GM18526 (cell line): ENCODE measurements around the gene MICALL2.

Source experiments
- POLR2A ChIP-seq: IDR thresholded peaks from 3 replicates; pipeline ENCODE4 v1.6.1; 2011; ENCODE audit not compliant: insufficient read length; ENCODE audit errors: extremely low read depth

Gene MICALL2

DNA sequence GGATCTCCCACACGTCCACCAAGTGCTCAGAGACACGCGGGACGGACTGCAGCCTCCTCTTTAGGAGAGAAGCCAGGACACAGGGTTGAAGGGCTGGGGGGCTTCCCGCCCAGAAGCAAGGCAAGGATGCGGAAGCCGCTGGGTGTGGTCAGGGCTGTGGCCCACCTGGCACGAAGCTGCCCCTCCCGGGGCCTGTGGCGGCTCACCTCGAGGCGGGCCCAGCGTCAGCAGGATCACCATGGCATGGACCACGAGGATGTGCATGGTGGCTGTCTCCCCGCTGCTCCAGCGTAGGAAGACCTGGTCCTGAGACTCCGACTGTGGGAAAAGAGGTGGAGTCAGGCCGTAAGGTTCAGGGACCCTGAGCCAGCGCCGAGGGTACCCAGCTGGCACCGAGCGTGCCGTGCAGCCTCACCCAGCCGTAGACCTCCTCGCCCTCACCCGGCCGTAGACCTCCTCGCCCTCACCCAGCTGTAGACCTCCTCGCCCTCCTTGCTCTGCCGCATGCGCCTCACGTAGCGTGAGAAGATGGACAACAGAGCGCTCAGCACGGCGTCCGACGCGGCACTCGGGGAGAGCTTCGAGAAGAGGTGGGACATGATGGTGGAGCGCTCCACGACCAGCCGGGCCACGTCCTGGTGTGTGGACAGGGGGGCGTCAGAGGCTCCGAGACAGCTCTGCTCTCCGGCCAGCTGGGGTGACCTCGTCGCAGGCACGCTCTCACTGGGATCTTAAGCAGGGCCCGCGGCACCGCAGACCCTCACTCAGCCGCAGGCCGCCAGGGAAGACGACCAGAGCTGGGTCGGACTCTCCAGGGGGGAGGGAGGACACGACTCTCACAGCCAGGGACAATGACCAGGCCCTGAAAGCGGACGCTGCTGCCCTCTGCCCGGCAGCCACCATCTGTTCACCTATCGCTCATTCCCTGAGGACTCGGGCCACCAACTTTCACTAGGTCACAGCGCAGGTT lies 24.6 kb upstream of the MICALL2 start:
- no peak for TF ChIP-seq POLR2A

DNA sequence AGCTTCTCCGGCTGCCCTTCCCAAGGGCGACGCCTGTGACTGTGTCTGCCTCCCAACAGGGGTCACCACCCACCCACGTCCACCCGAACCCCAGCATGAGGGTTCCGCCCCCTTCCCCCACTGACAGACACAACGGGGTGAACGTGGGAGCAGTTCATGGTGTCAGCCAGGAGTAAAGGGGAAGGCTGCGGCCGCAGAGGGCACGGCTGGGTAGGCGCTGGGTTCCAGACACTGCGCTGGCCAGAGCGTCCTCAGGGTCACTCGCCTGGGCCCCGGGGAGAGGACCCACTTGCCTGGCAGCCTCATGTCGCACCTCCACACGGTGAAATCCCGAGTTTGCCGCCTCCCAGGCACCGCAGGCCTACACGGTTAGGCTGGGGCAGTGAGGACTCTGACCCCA lies 23.8 kb upstream of the MICALL2 start:
- TF ChIP-seq POLR2A = no peak

DNA sequence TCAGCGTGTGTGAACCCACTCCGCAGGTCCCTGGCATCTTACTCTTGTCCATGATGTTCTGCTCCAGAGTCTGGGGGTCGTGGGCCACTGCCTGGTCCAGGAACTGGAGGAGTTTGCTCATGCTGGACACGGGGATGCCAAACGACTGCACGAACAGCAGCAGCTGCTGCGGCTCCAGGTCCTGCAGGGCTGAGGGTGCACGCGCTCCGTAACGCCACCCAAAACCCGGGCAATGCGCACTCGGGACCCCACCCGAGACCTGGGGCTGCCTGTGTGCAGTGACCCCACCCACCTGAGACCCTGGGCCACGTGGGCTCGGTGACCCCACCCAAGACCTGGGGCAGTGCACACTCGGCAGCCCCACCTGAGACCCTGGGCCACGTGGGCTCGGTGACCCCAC lies 22.0 kb upstream of the MICALL2 start:
- no peak for TF ChIP-seq POLR2A

DNA sequence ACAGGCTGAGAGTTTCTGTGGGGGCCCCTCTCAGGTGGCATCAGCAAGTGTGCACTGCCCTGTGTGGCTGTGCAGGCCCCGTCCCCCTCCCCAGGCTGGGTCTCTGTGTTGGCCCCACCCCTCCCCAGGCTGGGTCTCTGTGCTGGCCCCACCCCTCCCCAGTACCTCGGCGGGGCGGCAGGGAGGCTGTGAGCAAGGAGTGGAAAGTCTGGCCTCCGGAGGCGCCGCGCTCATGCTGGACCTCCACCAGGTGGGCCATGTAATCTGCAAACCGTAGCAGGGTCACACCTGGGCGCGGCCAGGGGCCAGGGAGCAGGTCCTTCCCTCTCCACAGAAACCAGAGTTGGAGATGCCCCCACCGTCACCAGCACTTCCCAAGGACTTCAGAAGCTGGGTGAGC lies 21.4 kb upstream of the MICALL2 start:
- no peak for TF ChIP-seq POLR2A

DNA sequence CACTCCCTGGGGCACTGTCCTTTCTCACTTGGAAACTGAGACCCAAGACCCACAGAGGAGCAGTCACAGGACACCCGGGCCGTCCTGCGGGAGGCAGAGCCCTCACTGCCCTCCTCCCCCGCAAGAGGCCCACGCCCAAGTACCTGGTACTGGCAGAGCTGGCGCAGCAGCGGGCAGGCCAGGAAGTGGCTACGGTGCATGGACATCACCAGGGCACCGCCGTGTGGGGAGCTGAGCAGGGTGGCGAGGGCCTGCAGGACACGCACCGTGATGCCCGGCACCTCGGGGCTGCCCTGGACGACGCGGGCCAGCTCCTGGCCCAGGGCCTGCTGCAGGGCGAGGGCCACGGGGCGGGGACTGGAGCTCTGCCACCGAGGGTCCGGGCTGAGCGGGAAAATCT lies 20.0 kb upstream of the MICALL2 start:
- TF ChIP-seq POLR2A = no peak

DNA sequence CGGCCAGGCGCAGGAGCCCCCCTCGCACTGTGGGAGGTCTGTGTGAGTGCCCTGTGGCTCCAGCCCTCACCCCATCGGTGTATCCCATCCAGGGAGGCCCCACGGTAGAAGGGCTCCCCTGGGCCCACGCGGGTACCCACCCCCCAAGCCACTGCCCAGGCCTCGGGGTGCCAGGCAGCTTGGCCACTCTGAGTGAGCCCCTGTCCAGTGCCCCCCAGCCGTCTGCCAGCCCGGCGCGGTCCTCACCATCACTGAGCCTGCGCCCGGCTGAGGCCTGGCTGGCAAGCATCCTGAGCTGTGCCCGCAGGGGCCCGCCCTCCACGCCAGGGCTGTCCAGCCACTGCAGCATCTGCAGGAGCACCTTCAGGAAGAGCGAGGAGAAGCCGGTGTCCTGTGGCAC lies 19.2 kb upstream of the MICALL2 start:
- TF ChIP-seq POLR2A = no peak

DNA sequence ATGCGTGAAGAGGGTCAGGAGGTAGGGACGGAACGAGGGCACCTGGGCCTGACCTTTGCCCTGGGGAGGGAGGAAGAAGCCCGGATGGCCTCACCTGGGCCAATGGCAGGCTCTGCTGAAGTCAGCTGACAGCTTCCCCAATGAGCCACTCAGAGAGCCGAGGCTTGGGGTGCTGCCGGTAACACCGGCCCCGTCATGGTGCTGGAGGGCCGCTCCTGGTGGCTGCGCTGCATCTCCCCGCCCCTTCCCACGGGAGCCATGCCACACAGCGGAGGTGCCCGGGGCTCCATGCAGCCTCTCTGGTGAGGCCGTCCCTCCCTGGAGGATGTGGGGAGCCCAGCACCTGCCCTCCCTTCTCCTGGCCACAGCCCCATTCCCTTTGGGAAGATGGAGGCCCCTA lies 17.6 kb upstream of the MICALL2 start:
- TF ChIP-seq POLR2A = no peak

DNA sequence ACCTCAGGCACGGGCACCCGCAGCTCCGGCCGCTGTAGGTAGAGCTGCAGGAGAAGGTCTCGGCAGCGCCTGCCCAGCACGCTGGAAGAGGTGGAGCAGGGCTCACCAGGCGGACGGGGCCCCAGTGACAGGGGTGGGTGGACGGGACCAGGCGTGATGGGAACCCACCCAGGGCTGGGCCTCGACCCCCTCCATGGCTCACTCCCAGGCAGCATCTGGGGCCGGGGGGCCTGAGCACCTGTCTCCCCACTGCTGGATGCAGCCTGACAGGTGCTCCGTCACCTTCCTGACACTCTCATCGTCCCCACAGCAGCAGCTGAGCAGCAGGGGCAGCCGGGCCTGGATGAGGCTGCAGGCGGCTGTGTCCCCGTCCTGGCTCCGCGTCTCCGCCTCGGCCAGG lies 16.7 kb upstream of the MICALL2 start:
- no peak for TF ChIP-seq POLR2A

DNA sequence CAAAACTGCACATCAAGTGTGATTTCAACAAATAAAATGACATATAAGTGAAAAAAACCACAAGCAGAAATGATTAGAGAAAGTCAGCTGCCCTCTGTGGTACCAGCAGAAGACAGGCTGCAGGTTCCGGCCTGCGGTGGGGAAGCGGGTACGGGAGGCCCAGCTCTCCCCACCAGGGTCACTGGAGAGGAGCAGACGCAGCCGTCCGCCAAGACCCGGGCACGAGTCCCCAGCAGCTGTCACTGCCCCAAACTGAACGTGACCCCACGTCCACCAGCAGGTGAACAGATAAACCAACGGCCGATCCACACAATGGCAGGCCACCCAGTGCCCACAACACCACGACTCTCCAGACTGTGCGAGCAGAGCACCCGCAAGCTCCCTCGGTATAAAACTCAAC lies 16.1 kb upstream of the MICALL2 start:
- no peak for TF ChIP-seq POLR2A

DNA sequence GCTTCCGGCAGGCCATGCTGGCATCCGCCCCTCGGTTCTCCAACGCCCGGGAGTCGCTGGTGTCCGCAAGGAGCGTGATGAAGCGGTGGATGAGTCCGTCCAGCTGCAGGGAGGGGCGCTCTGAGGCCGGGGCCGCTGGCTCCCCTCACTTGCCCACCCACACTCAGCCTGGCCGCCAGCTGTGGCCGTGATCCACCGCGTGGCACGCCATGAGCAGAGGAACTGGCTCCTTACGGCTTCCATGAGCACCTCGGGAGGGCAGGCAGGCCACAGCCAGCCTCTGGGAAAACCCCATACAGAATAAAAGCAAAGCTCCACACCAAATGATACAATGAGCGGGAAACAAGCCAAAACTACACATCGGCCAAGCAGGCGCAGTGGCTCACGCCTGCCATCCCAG lies 15.5 kb upstream of the MICALL2 start:
- no peak for TF ChIP-seq POLR2A

DNA sequence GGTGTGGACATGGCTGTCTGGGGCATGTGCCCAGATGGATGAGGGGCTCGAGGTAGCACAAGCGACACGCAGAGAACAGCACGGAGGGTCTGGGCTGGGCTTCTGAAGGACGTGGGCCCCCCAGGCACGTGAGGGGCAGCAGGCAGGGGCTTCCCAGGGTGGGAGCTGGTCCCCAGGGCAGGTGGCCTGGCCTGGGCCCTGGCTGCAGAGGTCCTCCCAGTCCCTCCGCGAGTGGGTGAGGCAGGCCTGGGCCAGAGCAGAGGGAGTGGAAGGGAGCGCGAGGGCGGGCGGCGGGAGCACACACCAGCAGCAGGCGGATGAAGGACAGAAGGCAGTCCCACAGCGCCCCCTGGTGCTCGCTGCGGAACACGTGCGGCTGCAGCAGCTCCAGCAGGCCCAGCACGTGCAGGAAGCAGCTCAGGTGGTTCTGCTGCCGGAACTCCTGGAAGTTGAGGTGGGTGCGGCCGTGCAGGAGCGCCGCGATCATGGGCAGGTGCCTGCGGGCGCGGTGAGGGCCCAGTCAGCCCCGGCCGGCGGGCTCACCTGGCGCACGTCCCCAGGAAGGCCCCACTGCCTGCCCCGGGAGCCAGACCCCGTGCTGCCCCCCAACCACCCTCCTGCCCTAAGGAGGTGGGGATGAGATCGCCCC lies 14.7 kb upstream of the MICALL2 start:
- TF ChIP-seq POLR2A = no peak

DNA sequence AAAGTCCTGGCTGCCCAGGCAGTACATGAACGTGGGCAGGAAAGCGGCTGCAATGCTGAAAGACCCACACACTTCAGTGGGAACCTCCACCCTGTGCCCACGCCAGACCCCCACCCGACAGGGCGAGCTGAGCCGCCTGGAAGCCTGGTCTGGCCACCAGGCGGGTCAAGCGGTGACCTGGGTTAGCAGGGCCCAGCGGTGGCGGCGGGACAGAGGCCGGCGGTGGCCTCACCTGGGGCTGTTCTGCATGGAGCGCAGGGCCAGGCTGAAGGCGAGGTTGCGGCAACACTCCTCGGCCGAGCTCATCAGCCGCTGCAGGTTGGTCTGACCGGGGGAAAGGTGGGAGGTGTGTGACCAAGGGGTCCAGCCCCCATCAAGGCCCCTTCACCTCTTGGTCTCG lies 11.6 kb upstream of the MICALL2 start:
- no peak for TF ChIP-seq POLR2A

DNA sequence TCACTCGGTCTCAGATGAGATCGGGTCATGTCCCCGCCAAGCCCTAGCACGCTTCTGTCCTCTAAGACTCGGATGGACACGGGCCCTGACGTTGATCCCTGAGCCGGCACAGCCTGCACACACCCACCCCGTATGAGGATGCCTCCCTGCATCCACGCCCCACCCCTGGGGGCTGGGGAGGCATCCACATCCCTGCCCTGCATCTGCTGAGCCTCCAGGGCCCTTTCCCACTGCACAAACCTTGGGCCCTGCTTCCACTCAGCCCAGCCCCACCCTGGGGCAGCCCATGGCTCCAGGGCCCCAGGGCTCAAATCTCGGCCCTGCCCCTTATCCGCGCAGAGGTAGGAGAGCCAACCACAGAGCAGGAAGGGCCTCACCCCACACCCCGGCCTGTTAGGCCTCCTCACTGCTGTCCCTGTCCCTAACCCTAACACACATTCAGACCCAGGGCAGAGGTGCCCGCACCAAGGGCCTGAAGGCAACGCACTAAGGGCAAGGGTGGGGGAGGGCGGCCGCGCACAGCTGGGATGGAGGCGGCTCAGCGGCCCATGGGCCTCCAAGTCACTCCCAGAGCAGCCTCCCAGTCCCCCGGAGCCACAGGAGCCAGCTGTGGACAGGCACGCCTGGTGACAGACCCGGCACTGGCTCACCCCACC lies 9.5 kb upstream of the MICALL2 start:
- no peak for TF ChIP-seq POLR2A

DNA sequence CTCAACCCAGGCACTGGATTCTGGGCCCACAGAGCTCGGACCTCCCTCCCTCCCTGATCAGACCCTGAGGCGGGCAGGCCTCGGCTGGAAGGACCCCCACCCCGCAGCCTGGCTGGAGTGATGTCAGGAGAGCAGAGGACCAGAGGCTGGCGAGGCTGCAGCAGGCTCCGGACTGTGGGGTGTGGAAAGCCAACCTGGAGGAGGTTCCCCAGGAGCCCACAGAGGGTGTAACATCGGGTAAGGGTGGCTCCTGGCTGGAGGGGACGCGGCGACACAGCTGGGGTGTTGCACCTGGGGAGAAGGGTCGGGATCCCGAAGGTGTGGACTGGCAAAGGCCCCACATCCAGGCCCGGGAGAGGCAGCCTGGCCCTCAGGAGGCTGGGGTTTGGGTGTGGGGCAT lies 8.9 kb upstream of the MICALL2 start:
- no peak for TF ChIP-seq POLR2A

DNA sequence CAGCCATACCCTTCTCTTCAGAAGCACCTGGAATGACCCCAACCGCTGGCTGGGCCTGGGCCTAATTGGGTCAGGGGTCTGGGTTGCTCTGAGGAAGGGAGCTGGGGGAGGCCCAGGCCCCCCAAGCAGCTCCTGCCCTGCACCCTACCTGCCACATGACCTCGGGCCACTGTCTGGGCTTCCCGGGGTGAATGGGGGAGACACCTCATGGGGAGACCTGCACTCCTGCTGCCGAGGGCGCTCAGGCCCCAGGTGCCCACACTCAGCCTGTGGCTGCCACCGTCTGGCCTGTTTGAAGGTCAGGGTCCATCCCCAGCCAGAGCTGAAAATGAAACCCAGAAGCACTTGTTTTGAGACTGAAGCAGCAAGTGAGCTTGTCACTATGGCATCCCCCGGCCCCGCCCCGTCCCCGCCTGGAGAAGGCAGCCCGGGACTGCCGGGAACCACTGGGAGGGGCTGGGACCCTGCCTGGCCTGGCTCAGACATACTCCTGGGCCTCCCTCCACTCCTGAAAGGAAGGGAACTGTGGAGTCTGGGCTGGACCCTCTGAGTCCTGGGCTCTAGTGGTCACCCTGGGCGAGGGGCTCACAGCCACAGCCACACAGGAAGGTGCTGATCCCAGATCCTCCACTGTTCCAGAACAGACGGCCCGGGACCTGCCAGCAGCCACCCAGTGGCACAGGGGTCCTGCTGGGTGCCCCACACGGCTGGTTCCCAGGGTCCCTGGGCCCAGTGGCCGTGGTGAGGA lies 7.4 kb upstream of the MICALL2 start:
- no peak for TF ChIP-seq POLR2A
